ENCODE data around the gene PDXP. TPM values are rescaled to one million over a fixed set of nuclear protein-coding genes. Genes with fewer than 3 reads are reported as not detected.

PDXP gene
- polyA plus RNA-seq, 3 donors = 4.7 to 5.7 (median 4.9) TPM

DNA sequence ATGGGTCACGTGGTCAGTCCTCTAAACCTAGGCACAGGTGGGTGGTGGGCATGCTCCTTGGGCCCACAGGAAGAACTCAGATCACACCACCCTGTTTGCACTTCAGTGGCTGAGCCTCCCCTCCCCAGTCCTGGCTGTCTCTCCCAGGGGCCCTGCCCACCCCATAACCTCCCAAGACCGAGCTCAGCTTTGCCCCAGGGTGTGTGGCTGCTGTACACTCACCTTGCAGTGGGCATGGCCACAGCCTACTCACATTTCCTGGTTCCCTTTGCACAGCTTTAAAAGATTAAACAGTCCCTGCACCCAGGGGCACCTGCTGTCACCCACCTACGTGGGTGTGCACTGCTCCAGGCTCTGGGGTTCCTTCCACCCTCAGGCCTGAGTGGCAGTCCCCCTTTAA lies 52.2 kb downstream of the PDXP start:
- 82 to 90% (median 84%) methylated on average over 3 of the region's 3 CpGs for WGBS, 3 donors

DNA sequence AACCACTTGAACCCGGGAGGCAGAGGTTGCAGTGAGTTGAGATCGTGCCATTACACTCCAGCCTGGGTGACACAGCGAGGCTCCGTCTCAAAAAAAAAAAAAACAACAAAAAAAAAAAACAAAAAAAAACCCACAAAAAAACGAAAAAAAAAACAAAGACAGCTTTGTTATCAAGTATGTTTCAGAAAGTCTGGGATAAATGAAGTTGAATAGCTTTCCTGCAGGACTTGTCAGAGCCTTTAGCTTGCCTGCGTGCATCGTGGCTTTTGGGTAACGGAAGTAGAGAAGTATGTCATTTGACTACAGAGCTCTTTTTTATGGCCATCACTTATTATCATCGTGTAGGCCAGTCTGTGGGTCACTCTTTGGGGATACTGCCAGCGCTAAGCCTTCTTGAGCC lies 53.0 kb downstream of the PDXP start:
- 86 to 92% (median 91%) methylated on average over 10 of the region's 10 CpGs for WGBS, 3 donors

More for the DNA sequence above, 52.2 kb downstream of the PDXP start:
- no peak overlapping the region for H3K27ac ChIP-seq (ENCODE audit: low read depth, low read length)

DNA sequence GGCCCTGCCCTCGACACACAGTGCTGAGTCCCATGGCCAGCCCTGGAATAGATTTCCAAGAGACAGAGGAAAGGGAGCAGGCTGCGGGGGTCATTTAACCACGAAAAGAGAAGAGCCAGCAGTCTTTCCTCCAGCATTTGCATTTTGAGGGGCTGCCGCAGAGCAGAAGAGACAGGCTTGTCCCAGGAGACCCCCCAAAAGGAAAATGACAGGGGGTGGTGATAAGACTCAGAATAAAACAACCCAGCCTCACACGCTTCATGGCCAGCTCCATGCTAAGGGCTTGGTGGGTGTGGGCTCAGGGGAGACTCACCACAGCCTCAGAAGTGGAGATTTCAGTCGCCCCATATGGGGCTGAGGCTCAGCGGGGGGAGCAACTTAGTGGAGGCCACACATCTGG lies 55.2 kb downstream of the PDXP start:
- WGBS, 3 donors = 94 to 96% (median 95%) methylated on average over 7 of the region's 7 CpGs
- no peak overlapping the region for H3K27ac ChIP-seq (ENCODE audit: low read depth, low read length)

More for the DNA sequence above, 53.0 kb downstream of the PDXP start:
- H3K27ac ChIP-seq (ENCODE audit: low read depth, low read length) = no peak overlapping the region

DNA sequence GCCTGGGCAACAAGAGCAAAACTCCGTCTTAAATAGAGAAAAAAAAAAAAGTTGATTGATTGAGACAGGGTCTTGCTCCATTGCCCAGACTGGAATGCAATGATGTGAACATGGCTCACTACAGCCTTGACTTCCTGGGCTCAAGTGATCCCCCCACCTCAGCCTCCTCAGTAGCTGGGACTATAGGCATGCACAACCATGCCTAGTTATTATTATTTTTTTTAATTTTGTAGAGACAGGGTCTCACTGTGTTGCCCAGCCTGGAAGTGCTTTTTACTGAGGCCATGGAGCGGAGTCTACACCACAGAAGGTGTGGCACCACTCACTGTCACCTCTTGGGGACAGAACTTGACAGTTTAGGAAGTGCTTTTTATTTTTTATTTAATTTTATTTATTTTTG lies 56.1 kb downstream of the PDXP start:
- H3K27ac ChIP-seq (ENCODE audit: low read depth, low read length) = no peak overlapping the region
- 84 to 88% (median 87%) methylated on average over 2 of the region's 2 CpGs for WGBS, 3 donors

DNA sequence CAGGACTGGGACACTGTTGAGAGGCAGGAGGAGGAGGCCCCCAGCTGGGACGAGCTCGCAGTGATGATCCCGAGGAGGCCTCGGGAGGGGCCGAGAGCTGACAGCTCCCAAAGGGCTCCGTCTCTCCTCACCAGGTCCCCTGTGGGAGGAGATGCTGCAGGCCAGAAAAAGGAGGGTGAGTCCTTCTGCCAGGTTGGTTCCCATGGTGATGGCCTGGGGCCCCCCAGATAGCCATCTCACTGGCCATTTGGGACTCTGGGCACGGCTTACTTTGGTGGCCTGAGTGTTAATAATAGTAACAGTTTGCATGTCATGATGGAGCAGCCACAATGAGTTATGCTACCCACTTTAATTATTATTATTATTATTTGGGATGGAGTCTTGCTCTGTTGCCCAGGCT lies 57.2 kb downstream of the PDXP start:
- WGBS, 3 donors = 69 to 82% (median 76%) methylated on average over 7 of the region's 7 CpGs

More for the DNA sequence above, 57.2 kb downstream of the PDXP start:
- no peak overlapping the region for H3K27ac ChIP-seq (ENCODE audit: low read depth, low read length)

Other genes starting within 250 kb of the PDXP start
- under 1 TPM; 0.03 to 0.29 (median 0.11) TPM for gene ELFN2, start 231.2 kb upstream of the PDXP start, polyA plus RNA-seq
- 10 to 100 TPM in 2 of 3 donors, 1 to 10 TPM in 1; 5.1 to 20.5 (median 19.0) TPM for gene MFNG, start 172.3 kb upstream of the PDXP start, polyA plus RNA-seq
- 10 to 100 TPM in 1 of 3 donors, 1 to 10 TPM in 2; 8.8 to 20.0 (median 10.0) TPM for gene CARD10, start 139.3 kb upstream of the PDXP start, polyA plus RNA-seq
- gene CDC42EP1, start 98.2 kb upstream of the PDXP start, polyA plus RNA-seq = 10 to 100 TPM; 52.7 to 66.6 (median 63.3) TPM
- 10 to 100 TPM in 1 of 3 donors, 1 to 10 TPM in 2; 2.1 to 13.9 (median 4.4) TPM for gene LGALS2, start 78.6 kb upstream of the PDXP start, polyA plus RNA-seq
- 10 to 100 TPM; 24.2 to 33.1 (median 29.8) TPM for gene GGA1, start 49.9 kb upstream of the PDXP start, polyA plus RNA-seq
- gene SH3BP1, start 19.1 kb upstream of the PDXP start, polyA plus RNA-seq = 1 to 10 TPM; 2.3 to 8.2 (median 6.6) TPM
- gene LGALS1, start 16.9 kb downstream of the PDXP start, polyA plus RNA-seq = 1,000 to 10,000 TPM in 2 of 3 donors, 100 to 1,000 TPM in 1; 418 to 4,149 (median 2,198) TPM
- 10 to 100 TPM; 15.7 to 31.7 (median 17.5) TPM for gene NOL12, start 27.6 kb downstream of the PDXP start, polyA plus RNA-seq
- gene TRIOBP, start 38.3 kb downstream of the PDXP start, polyA plus RNA-seq = 100 to 1,000 TPM in 1 of 3 donors, 10 to 100 TPM in 2; 28.1 to 104 (median 74.8) TPM
- gene GCAT, start 149.2 kb downstream of the PDXP start, polyA plus RNA-seq = 10 to 100 TPM; 13.6 to 33.2 (median 14.7) TPM
- gene GALR3, start 164.7 kb downstream of the PDXP start, polyA plus RNA-seq = under 1 TPM in 1 of 3 donors, not detected in 2; 0.15 TPM
- gene ANKRD54, start 185.6 kb downstream of the PDXP start, polyA plus RNA-seq = 10 to 100 TPM; 12.7 to 18.3 (median 13.9) TPM
- 100 to 1,000 TPM; 315 to 364 (median 352) TPM for gene EIF3L, start 190.7 kb downstream of the PDXP start, polyA plus RNA-seq
- gene MICALL1, start 247.6 kb downstream of the PDXP start, polyA plus RNA-seq = 10 to 100 TPM in 2 of 3 donors, 1 to 10 TPM in 1; 9.1 to 19.6 (median 11.0) TPM